WTC11 (cell line): Measurements from ENCODE around the gene OAT. TPM values are rescaled to one million over a fixed set of nuclear protein-coding genes. Genes with fewer than 3 reads are reported as not detected.
A peak's percentile ranks its signal among the peaks of the same experiment; 100 is the strongest.

Experiments used
- ATAC-seq: fragments of 200-7000 bp; cut with Tn5 transposase; 2 replicates; pipeline ENCODE4 v1.10.0; 2021; ENCODE audit warnings: mild to moderate bottlenecking, moderate library complexity
- CTCF ChIA-PET: fragments of 300-600 bp; sonication (Branson Sonifier 250); formaldehyde crosslinking; loops from one replicate; lab custom pipeline; 2021; ENCODE audit warnings: antibody characterized with exemption; lab: Charles Lee
- POLR2A ChIA-PET: fragments of 350-600 bp; sonication (Branson Sonifier 250); formaldehyde crosslinking; loops from one replicate; lab custom pipeline; 2021; ENCODE audit warnings: antibody characterized with exemption; lab: Charles Lee
- DNase-seq: peaks from one replicate; pipeline ENCODE4 v3.0.0; 2021; ENCODE audit warnings: low spot score
- H3K27ac Mint-ChIP-seq: 2 replicates; pipeline ENCODE4 v1.8.0; 2021; ENCODE audit warnings: mixed read lengths
- H3K27me3 Mint-ChIP-seq: 2 replicates; pipeline ENCODE4 v1.8.0; 2021; ENCODE audit warnings: low read depth, mild to moderate bottlenecking, moderate library complexity, mixed read lengths
- H3K36me3 Mint-ChIP-seq: 2 replicates; pipeline ENCODE4 v1.8.0; 2021; ENCODE audit warnings: mixed read lengths
- H3K4me1 Mint-ChIP-seq: 2 replicates; pipeline ENCODE4 v1.8.0; 2022; ENCODE audit warnings: mixed read lengths
- H3K4me3 Mint-ChIP-seq: 2 replicates; pipeline ENCODE4 v1.8.0; 2021; ENCODE audit warnings: mild to moderate bottlenecking, moderate library complexity, mixed read lengths
- H3K9me3 Mint-ChIP-seq: 2 replicates; pipeline ENCODE4 v1.8.0; 2021; ENCODE audit warnings: mixed read lengths
- CTCF ChIP-seq: fragments of 200-600 bp; IDR thresholded peaks from 2 replicates; pipeline ENCODE4 v1.8.0; 2022; ENCODE audit warnings: antibody characterized with exemption
- E2F5 ChIP-seq: sonication (generic); formaldehyde crosslinking; IDR thresholded peaks from 2 replicates; pipeline ENCODE4 v1.8.1; 2022; ENCODE audit warnings: mild to moderate bottlenecking, moderate library complexity, missing genetic modification reagents
- GABPB1 ChIP-seq: sonication (generic); formaldehyde crosslinking; IDR thresholded peaks from 2 replicates; pipeline ENCODE4 v1.8.1; 2023; ENCODE audit warnings: mild to moderate bottlenecking, missing genetic modification reagents
- GRHL2 ChIP-seq: fragments of 250-450 bp; sonication (Bioruptor Pico); IDR thresholded peaks from 2 replicates; pipeline ENCODE4 v1.8.0; 2022; ENCODE audit warnings: mild to moderate bottlenecking, moderate library complexity; ENCODE audit not compliant: insufficient replicate concordance, severe bottlenecking
- IRF2 ChIP-seq: sonication (generic); formaldehyde crosslinking; IDR thresholded peaks from 2 replicates; pipeline ENCODE4 v1.8.0; 2022; ENCODE audit warnings: low read depth, missing genetic modification reagents, borderline replicate concordance
- MAX ChIP-seq: sonication (generic); formaldehyde crosslinking; IDR thresholded peaks from 2 replicates; pipeline ENCODE4 v1.8.0; 2022; ENCODE audit warnings: mild to moderate bottlenecking, missing genetic modification reagents
- NFYB ChIP-seq: sonication (generic); formaldehyde crosslinking; conservative IDR thresholded peaks from 2 replicates; pipeline ENCODE4 v1.8.0; 2022; ENCODE audit warnings: low read depth, missing genetic modification reagents
- NR3C1 ChIP-seq: sonication (generic); formaldehyde crosslinking; conservative IDR thresholded peaks from 2 replicates; pipeline ENCODE4 v1.8.1; 2023; ENCODE audit warnings: low read depth, mild to moderate bottlenecking, missing genetic modification reagents
- USF2 ChIP-seq: sonication (generic); formaldehyde crosslinking; IDR thresholded peaks from 2 replicates; pipeline ENCODE4 v1.8.1; 2023; ENCODE audit warnings: mild to moderate bottlenecking, missing genetic modification reagents, moderate library complexity
- ZNF263 ChIP-seq: sonication (generic); formaldehyde crosslinking; IDR thresholded peaks from 2 replicates; pipeline ENCODE4 v1.8.1; 2022; ENCODE audit warnings: low read depth, mild to moderate bottlenecking, moderate library complexity, missing genetic modification reagents
- ZNF281 ChIP-seq: sonication (generic); formaldehyde crosslinking; IDR thresholded peaks from 2 replicates; pipeline ENCODE4 v1.8.0; 2023; ENCODE audit warnings: mild to moderate bottlenecking, missing genetic modification reagents
- ZNF396 ChIP-seq: fragments of 250-450 bp; sonication (Bioruptor Pico); IDR thresholded peaks from 2 replicates; pipeline ENCODE4 v1.8.0; 2021; ENCODE audit warnings: mild to moderate bottlenecking, moderate library complexity, borderline replicate concordance
- ZNF532 ChIP-seq: fragments of 250-450 bp; sonication (Bioruptor Pico); IDR thresholded peaks from 2 replicates; pipeline ENCODE4 v1.9.0; 2021; ENCODE audit warnings: mild to moderate bottlenecking, borderline replicate concordance
- total RNA-seq: library from RNA; stranded (reverse); gene quantifications from 3 replicates; pipeline ENCODE4 v1.2.3, GENCODE V29; 2021

Gene OAT
- total RNA-seq, 1 experiment from 2014 or later, result 117 TPM

- TF ChIP-seq NFYB, result no peak
- no peak for TF ChIP-seq NR3C1 (CRISPR knock-in tag)
- no peak for TF ChIP-seq ZNF281
- TF ChIP-seq GRHL2 (CRISPR knock-in tag), result no peak
- no peak for TF ChIP-seq GABPB1 (CRISPR knock-in tag)
- no peak for TF ChIP-seq CTCF
These were observed 37.6 kb downstream of the OAT start (continued) for GRCh38 chr10:124381011-124381611.

GRCh38 chr10:124380256-124380995 is 38.3 kb downstream of the OAT start:
- POLR2A ChIA-PET, result no interaction called here
- ATAC-seq, result no peak

GRCh38 chr10:124379609-124380193 is 39.0 kb downstream of the OAT start:
- POLR2A ChIA-PET, result no interaction called here
- ATAC-seq, result no peak
- TF ChIP-seq NR3C1 (CRISPR knock-in tag) (no peak), IRF2 (CRISPR knock-in tag) (no peak), USF2 (CRISPR knock-in tag) (no peak), GABPB1 (CRISPR knock-in tag) (no peak), MAX (CRISPR knock-in tag) (no peak), ZNF532 (no peak), ZNF281 (no peak), E2F5 (no peak)
- CTCF ChIA-PET, result interaction anchor here (1.9 to 3.0 kb wide), 2 partner anchors 9 to 385 kb away, joined by 8 to 18 read pairs; no protein-coding TSS in a partner anchor
- Mint-ChIP-seq H3K4me1 (peaks cover 14% of the 10 kb centered on the region), H3K9me3 (no peaks in the 10 kb centered on the region), H3K27ac (no peak overlapping the region), H3K4me3 (no peak overlapping the region), H3K36me3 (no peaks in the 10 kb centered on the region), H3K27me3 (peaks cover 5% of the 10 kb centered on the region; the same call in 1 of the 2 replicates)
- DNase-seq, result no peak

More at GRCh38 chr10:124380256-124380995, 38.3 kb downstream of the OAT start:
- TF ChIP-seq ZNF396, result no peak
- peak; percentile 76 for TF ChIP-seq ZNF263 (CRISPR knock-in tag)
- CTCF ChIA-PET, result interaction anchor here (1.9 to 3.0 kb wide), 2 partner anchors 8 to 385 kb away, joined by 8 to 18 read pairs; no protein-coding TSS in a partner anchor
- Mint-ChIP-seq H3K27ac (no peak overlapping the region), H3K9me3 (no peaks in the 10 kb centered on the region), H3K4me1 (peaks cover 7% of the 10 kb centered on the region; the same call in 1 of the 2 replicates), H3K36me3 (no peaks in the 10 kb centered on the region), H3K4me3 (no peak overlapping the region), H3K27me3 (peaks cover 5% of the 10 kb centered on the region; the same call in 1 of the 2 replicates)
- no peak for DNase-seq
